DMS153 treated with DMSO at 0.1 percent for 48 hours (cell line): ENCODE data around the gene ATP8B1.
"Not testable (repeated sequence)": the region's sequence is repeated elsewhere in the genome, so short reads cannot be mapped to it uniquely, and the experiment has no call there.

Source experiments
- DNase-seq: peaks from one replicate; lab custom pipeline; 2025; ENCODE audit not compliant: unreplicated experiment; lab: John Stamatoyannopoulos, UW

Gene ATP8B1

GRCh38 chr18:57803103-57803969 lies at the start of gene ATP8B1:
ATP8B1 (minus strand) TSS chr18:57803315; CDS start chr18:57731807, 71,508 bp downstream.
- peak; percentile 88 for DNase-seq

DNA sequence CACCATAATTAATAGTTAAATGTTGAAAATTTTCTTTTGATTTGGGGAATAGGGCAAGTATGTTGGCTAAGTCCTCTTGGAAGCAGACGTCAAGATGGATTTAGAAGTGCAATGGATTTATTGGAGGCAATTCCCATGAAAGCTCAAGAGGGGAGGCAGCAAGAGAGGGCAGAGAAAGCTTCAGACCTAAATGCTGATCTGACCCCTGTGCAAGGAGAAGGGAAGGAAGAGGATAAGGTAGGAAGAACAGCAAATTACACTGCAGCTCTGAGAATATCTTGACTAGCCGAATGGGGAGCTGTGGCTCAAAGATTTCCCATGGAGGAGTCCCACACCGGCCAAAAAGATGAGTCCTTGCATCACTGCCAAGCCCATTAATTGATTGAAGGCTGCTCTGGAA lies 46.9 kb upstream of the ATP8B1 start:
- no peak for DNase-seq

DNA sequence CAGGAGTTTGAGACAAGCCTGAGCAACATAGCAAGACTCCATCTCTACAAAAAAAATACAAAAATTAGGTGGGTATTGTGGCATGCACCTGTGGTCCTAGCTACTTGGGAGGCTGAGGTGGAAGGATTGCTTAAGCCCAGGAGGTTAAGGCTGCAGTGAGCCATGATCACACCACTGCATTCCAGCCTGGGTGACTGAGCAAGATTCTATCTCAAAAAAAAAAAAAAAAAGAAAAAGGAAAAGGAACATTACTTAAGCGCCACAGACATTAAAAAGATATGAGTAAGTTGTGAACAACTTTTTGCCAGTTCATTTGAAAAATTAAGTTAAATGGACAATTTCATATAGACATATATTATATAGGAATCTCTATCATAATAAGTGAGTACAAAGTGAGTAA lies 45.3 kb upstream of the ATP8B1 start:
- not testable (repeated sequence) for DNase-seq

GRCh38 chr18:57847431-57847830 lies 44.3 kb upstream of the ATP8B1 start:
- not testable (repeated sequence) for DNase-seq

DNA sequence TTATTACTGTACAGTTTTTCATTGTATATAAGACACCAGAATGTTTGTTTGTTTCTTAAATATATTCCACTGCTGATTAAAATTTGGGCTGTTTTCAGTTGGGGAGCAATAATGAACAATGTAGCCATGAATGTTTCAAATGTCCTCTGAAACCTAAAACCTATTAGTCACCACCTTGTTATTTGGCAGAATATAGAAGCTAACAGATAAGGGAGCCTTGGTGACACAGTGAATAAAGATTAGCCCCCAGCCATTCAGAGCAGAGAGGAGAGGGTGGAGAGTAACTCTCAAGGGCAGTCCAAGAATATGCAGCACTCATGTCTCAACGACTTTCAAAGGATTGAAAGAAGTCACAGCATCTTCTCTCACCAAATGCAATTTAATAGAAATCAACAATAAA lies 43.1 kb upstream of the ATP8B1 start:
- DNase-seq, result no peak

DNA sequence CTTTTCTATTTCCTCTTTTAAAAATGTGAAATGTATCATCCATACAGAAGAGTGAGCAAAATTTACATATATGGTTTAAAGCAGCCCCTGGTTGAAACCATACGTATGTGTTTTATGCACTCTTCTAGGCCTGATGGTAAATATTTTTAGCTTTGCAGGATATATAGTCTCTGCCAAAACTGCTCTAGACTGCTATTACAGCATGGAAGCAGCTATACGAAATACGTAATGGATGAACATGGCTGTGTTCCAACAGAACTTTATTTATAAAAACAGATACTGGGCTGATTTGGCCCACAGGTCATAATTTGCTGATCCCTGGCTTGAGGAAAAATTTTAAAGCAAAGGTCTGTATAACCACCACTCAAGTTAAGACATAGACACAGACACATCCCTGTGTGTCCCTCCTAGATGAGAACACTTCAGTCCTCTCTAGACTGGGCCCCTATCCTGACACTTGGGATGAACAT lies 42.5 kb upstream of the ATP8B1 start:
- DNase-seq, result no peak

GRCh38 chr18:57844319-57844718 lies 41.2 kb upstream of the ATP8B1 start:
- DNase-seq, result no peak

GRCh38 chr18:57843386-57843785 lies 40.3 kb upstream of the ATP8B1 start:
- DNase-seq, result no peak

GRCh38 chr18:57841568-57841967 lies 38.5 kb upstream of the ATP8B1 start:
- no peak for DNase-seq

GRCh38 chr18:57839942-57840381 lies 36.8 kb upstream of the ATP8B1 start:
- DNase-seq, result no peak

DNA sequence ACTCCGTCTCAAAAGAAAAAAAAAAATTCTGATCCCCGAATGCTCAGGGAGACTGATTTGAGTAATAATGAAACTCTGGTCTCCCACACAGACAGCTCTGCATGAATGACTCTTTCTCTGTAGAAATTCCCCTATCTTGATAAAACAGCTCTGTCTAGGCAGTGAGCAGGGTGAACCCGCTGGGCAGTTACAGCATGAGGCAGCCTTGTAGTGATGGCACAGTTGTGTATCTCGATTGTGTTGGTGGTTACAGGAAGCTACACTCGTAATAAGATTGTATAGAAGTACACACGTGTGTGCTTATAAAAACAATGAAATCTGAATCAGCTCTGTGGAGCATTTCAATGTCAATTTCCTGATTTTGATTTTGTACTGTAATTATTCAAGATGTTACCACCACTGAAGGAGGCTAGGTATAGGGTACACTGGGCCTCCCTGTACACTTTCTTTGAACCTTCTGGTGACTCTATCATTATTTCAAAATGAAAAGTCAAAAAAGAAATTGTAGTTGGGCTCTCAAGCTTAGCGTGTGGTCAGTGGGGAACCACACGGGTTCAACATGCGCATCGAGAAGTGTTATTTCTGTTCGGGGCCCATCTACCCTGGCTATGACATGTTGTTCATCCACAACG lies 34.9 kb upstream of the ATP8B1 start:
- no peak for DNase-seq

DNA sequence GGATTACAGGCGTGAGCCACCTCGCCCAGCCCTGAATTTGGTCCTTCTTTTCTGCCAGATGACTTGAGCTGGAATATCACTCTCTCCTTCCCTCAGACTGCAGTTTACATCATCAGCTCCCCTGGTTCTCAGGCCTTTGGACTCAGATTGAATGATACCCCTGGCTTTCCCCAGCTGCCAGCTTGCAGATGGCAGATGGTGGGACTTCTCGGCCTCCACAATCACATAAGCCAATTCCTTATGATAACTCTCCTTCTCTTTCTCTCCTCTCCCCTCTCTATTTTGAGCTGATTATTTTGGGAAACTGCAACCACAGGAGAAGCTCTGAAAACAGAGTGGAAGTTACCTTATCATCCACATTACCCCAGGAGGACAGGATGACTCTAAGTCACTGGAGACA lies 33.4 kb upstream of the ATP8B1 start:
- no peak for DNase-seq

GRCh38 chr18:57835904-57836303 lies 32.8 kb upstream of the ATP8B1 start:
- DNase-seq, result no peak

GRCh38 chr18:57834616-57835015 lies 31.5 kb upstream of the ATP8B1 start:
- DNase-seq, result no peak

GRCh38 chr18:57833441-57834101 lies 30.5 kb upstream of the ATP8B1 start:
- DNase-seq, result no peak

DNA sequence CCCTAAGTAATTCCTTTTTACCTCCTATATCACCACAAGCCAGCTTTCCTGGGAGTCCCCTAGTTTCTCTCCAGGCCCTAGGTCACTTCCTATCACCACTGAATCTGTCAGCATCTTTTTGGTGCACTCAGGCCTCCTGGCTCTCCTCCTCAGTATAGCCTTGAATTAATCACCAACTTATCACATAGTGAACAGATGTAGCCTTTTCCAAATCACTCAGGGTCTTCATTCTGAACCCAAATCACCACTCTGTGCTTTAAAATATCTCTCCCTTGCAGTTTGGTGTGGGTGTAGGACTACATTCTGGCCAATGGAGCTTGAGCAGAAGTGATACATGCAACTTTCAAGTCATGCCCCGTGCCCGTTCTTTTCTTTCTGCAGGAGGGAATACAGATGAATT lies 29.6 kb upstream of the ATP8B1 start:
- no peak for DNase-seq

- DNase-seq, result no peak
Observed at GRCh38 chr18:57831597-57832377, 28.7 kb upstream of the ATP8B1 start.

DNA sequence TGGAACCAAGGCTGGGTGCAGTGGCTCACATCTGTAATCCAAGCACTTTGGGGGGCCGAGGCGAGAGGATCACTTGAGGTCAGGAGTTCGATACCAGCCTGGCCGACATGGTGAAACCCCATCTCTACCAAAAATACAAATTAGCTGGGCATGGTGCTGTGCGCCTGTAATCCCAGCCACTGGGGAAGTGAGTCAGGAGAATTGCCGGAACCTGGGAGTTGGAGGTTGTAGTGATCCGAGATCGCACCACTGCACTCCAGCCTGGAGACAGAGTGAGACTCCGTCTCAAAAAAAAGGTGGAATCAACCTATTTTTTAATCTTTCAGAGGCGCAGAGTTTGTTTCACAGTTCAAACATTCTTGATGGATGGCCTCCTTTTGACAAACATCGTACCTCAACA lies 24.5 kb upstream of the ATP8B1 start:
- DNase-seq, result no peak

DNA sequence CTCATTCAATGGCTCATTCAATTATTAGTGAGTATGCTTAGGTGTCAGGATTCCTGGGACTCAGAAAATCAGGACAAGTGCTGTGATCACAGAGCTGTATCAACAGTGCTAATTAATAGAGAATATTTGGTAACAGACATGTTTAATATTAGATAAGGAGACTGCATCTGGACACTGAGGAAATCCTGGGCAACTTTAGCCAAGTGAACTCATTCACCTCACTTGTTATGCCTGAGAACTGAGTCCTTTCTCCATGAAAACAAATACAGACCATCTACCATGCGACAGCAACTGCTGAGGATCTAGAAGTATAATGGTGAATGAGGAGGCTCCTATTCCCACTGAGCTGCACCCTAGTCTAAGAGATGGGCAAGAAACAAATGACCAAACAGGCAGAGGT lies 23.1 kb upstream of the ATP8B1 start:
- DNase-seq, result no peak

- not testable (repeated sequence) for DNase-seq
Observed at GRCh38 chr18:57820583-57820982, 17.5 kb upstream of the ATP8B1 start.
